Esophagus squamous epithelium (tissue), 4 donors: ENCODE data around the gene TSC22D1.

ENCODE experiments used
- CTCF ChIP-seq, 6 experiments: fragments of 450-650 bp in 4 of 6; fragments of 200-600 bp in 2 of 6; sonication (generic) in 2 of 6; IDR thresholded peaks; one replicate each; pipeline ENCODE4 v1.5.1; 2016 to 2019; ENCODE audit warnings: antibody characterized with exemption in 6 of 6, mild to moderate bottlenecking in 4 of 6, moderate library complexity in 4 of 6
- POLR2A ChIP-seq, 4 donors: fragments of 450-650 bp; IDR thresholded peaks; one replicate each; pipeline ENCODE4 v1.6.1; 2017; ENCODE audit warnings: antibody characterized with exemption in 4 of 4, mild to moderate bottlenecking in 4 of 4, moderate library complexity in 3 of 4

- no peak for TF ChIP-seq CTCF (IDR thresholded peaks at IDR 0.05)
- TF ChIP-seq POLR2A (IDR thresholded peaks at IDR 0.05) = no peak
Measured at GRCh38 chr13:44537248-44537647, 38.9 kb downstream of the TSC22D1 start.
